Epithelial cell of alveolus of lung (primary cell): ENCODE measurements around the gene KCTD21. TPM values are rescaled to one million over a fixed set of nuclear protein-coding genes. Genes with fewer than 3 reads are reported as not detected.

Source experiments
- total RNA-seq: library from RNA; depleted of rRNA; stranded (reverse); fragments of >200 nt; gene quantifications from 2 replicates; pipeline ENCODE4 v1.2.1, GENCODE V29; 2015

KCTD21 gene
- 5.3 and 11.2 TPM in 2 replicates for total RNA-seq

DNA sequence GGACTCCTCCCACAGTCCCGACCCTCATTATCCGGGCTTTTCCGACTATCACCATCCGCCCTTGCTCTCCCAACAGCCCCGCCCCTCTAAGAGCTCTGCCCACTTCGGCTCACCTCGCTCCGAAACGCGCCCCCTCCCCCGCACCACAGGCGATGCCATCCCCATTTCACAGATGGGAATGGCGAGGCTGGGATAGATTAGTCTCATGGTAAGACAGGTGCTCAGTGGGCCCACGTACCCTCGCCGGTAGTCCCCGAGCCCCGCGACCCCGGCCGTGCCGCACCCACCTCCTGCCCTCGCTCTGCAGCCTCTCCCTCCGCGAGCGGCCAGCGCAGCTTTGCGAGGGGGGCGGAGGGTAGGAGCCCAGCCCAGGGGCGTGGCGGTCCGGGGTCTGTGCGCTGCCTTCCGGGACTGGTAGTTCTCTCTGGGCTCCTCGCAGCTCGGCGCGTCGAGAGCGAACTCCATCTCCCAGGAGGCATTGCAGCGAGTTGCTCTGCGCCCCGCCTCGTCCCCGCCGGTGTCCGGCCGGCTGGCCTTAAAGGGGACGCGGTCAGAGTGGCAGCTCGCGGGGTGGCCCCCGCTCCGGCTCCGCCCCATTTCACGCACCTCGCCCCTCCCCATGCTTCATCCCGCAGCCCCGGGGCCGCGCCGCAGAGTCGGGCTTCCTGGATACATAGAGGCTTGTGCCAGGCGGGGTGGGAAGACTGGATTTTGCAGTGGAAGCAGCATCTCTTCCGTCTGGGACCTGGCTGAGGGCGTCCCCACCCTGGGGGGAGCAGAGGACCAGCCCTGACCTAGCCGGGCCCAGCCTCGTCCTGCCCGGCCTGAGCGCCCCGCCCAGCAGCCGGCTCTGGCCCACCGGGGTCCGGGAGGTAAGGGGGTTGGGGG is at the start of gene KCTD21, which contains the start of gene USP35:
KCTD21 (minus strand) TSS at position 341 of the 888 bp plus-strand sequence. CDS start 14,072 bp downstream, outside the sequence.
USP35 (plus strand) TSS at position 634 of the 888 bp plus-strand sequence. CDS start 7,327 bp downstream, outside the sequence.

DNA sequence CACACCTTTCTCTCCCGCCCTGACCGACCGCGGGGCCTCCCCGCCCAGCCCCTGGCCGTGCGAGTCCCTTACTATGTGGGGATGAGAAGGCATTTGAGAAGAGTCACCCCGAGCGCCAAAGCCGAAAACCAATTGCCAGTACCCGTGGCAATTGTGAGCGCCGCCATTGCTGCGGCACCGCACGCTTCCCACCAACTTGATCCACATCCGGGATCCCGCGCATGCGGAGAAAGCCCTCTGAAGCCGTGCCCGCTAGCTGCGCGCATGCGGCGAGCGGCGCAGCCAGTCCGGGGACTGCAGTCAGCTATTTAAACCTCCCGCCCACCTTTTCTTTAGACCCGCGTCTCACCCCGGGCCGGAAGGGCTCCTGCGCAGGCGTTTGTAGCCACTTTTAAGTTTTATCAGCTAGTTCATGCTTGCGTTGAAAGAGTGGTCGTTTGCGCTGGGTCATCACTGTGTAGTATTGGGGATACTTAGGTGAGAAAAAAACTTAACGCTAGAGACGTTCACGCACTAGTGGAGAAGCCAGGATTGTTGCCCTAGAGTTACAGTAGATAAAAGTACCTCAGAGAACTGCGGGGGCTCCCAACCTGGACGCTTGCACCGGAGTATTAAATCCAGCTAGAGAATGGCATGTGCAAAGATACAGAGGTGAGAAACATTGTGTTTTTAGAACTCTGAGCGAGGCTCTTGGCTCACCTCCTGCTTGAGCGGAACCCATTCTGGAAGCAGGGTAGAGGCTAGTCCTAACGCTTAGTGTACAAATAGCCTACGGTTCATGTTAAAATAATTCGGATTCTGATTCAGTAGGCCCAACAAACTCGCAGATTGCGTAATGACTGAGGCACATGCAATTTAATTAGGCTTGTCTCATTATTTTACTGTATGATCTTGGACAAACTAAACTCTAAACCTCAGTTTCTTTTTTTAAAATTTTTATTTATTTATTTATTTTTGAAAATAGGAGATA is 48.7 kb downstream of the KCTD21 start, which contains the start of gene ALG8:
ALG8 (minus strand) TSS at position 205 of the 970 bp plus-strand sequence; CDS start at position 167, 38 bp downstream.

Other genes starting within 250 kb of the KCTD21 start
- gene INTS4, start 194.0 kb downstream of the KCTD21 start, total RNA-seq, result 14.6 and 15.6 TPM in 2 replicates
- 2.0 and 4.8 TPM in 2 replicates for gene KCTD14, start 165.3 kb downstream of the KCTD21 start, total RNA-seq
- gene THRSP, start 124.8 kb downstream of the KCTD21 start, total RNA-seq, result not detected in 2 replicates
- 91.5 and 161 TPM in 2 replicates for gene NDUFC2, start 108.8 kb downstream of the KCTD21 start, total RNA-seq
- 34.7 and 40.0 TPM in 2 replicates for gene ALG8, start 49.0 kb downstream of the KCTD21 start, total RNA-seq
- 5.4 and 7.5 TPM in 2 replicates for gene USP35, start 293 bp upstream of the KCTD21 start, total RNA-seq
- 4.0 and 5.7 TPM in 2 replicates for gene GAB2, start 229.2 kb upstream of the KCTD21 start, total RNA-seq